HG02623 (cell line): Measurements from ENCODE around the gene ARHGEF7.
"Not testable (repeated sequence)": the region's sequence is repeated elsewhere in the genome, so short reads cannot be mapped to it uniquely, and the experiment has no call there.

Experiments
- ATAC-seq: cut with Tn5 transposase; IDR thresholded peaks from one replicate; pipeline ENCODE4 v1.9.1; 2021; ENCODE audit warnings: moderate library complexity; ENCODE audit not compliant: unreplicated experiment

Gene ARHGEF7

GRCh38 chr13:111249637-111250360, 134.7 kb downstream of the ARHGEF7 start:
- no peak for ATAC-seq

- ATAC-seq = no peak
Measured at GRCh38 chr13:111251646-111252445, 136.7 kb downstream of the ARHGEF7 start.

- no peak for ATAC-seq
Measured at GRCh38 chr13:111252446-111253364, 137.6 kb downstream of the ARHGEF7 start.

- no peak for ATAC-seq
Measured at GRCh38 chr13:111253365-111253872, 138.3 kb downstream of the ARHGEF7 start.

GRCh38 chr13:111255228-111255790, 140.2 kb downstream of the ARHGEF7 start:
- ATAC-seq = no peak

- ATAC-seq = no peak
Measured at GRCh38 chr13:111256458-111256857, 141.3 kb downstream of the ARHGEF7 start.

GRCh38 chr13:111256946-111257345, 141.8 kb downstream of the ARHGEF7 start:
- no peak for ATAC-seq

- not testable (repeated sequence) for ATAC-seq
Measured at GRCh38 chr13:111257899-111258298, 142.8 kb downstream of the ARHGEF7 start.

GRCh38 chr13:111258637-111259036, 143.5 kb downstream of the ARHGEF7 start:
- no peak for ATAC-seq

GRCh38 chr13:111259058-111259457, 143.9 kb downstream of the ARHGEF7 start:
- ATAC-seq = no peak

GRCh38 chr13:111261326-111261725, 146.2 kb downstream of the ARHGEF7 start:
- no peak for ATAC-seq

GRCh38 chr13:111262281-111262680, 147.2 kb downstream of the ARHGEF7 start:
- no peak for ATAC-seq

GRCh38 chr13:111262715-111263114, 147.6 kb downstream of the ARHGEF7 start:
- no peak for ATAC-seq

- ATAC-seq = no peak
Measured at GRCh38 chr13:111263566-111263965, 148.5 kb downstream of the ARHGEF7 start.

- ATAC-seq = no peak
Measured at GRCh38 chr13:111265006-111265700, 150.0 kb downstream of the ARHGEF7 start.

- ATAC-seq = no peak
Measured at GRCh38 chr13:111265701-111266035, 150.6 kb downstream of the ARHGEF7 start.

GRCh38 chr13:111267205-111267604, 152.1 kb downstream of the ARHGEF7 start:
- no peak for ATAC-seq

- no peak for ATAC-seq
Measured at GRCh38 chr13:111267784-111268183, 152.7 kb downstream of the ARHGEF7 start.

GRCh38 chr13:111269508-111269907, 154.4 kb downstream of the ARHGEF7 start:
- ATAC-seq = no peak

- ATAC-seq = no peak
Measured at GRCh38 chr13:111270126-111270525, 155.0 kb downstream of the ARHGEF7 start.
